KOPT-K1 (cell line): ENCODE measurements around the gene PCK2.

Experiments used
- H3K27ac ChIP-seq: fragments of 200-600 bp; sonication (generic); 2 replicates; pipeline ENCODE4 v1.5.1; 2016; ENCODE audit warnings: antibody characterized with exemption, mild to moderate bottlenecking, low read depth, low read length; ENCODE audit not compliant: poor library complexity, severe bottlenecking
- H3K36me3 ChIP-seq: fragments of 200-600 bp; sonication (generic); 2 replicates; pipeline ENCODE4 v1.5.1; 2017; ENCODE audit warnings: antibody characterized with exemption, mild to moderate bottlenecking, low read length, moderate library complexity; ENCODE audit not compliant: insufficient read depth
- H3K9me3 ChIP-seq: fragments of 200-600 bp; sonication (generic); 2 replicates; pipeline ENCODE4 v1.5.1; 2017; ENCODE audit warnings: antibody characterized with exemption, low read length, mild to moderate bottlenecking; ENCODE audit not compliant: insufficient read depth, poor library complexity, severe bottlenecking

Gene PCK2

DNA sequence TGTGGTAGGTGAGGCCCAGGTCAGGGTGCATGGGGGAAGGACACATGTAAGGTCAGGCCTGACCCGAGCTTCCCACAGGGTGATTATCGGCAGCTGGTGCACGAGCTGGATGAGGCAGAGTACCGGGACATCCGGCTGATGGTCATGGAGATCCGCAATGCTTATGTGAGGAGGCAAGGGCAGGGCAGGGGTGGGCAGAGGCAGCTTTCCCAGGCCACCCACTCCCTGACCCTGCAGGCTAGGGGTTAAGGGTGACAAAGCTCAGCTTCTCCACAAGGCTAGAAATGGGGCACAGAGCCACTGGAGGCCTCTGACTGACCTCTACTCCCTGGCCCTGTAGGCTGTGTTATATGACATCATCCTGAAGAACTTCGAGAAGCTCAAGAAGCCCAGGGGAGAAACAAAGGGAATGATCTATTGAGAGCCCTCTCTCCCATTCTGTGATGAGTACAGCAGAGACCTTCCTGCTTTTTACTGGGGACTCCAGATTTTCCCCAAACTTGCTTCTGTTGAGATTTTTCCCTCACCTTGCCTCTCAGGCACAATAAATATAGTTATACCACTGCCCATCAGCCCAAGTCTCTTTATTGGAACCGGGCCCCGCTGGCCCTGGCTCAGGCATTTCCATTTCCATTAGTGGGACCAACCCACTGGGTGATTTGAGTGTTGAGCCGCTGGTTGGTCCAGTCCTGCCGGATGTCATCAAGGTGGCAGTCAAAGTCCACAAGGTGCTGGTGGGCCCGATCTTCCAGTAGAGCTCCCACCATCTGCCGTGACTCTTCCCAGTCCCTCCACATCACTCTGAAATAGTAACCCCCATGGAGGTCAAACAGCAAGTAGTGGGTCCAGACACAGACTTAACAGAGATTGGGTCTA lies 44.5 kb downstream of the PCK2 start:
- no peak overlapping the region for H3K27ac ChIP-seq
- peaks cover 41% of the 10 kb centered on the region for H3K36me3 ChIP-seq
- no peaks in the 10 kb centered on the region for H3K9me3 ChIP-seq

GRCh38 chr14:24139272-24139934 lies 45.3 kb downstream of the PCK2 start:
- Histone ChIP-seq H3K9me3 (no peaks in the 10 kb centered on the region), H3K36me3 (peaks cover 49% of the 10 kb centered on the region), H3K27ac (no peak overlapping the region)

GRCh38 chr14:24141097-24141880 lies 47.2 kb downstream of the PCK2 start, which contains the start of gene EMC9:
EMC9 (minus strand) TSS chr14:24141591; CDS start chr14:24141304, 287 bp downstream.
- H3K27ac ChIP-seq = peak within 1 kb of the TSS; percentile 95
- H3K36me3 ChIP-seq = peaks cover 55% of the 10 kb centered on the region
- H3K9me3 ChIP-seq = no peaks in the 10 kb centered on the region

- no peak overlapping the region for H3K27ac ChIP-seq
- peaks cover 42% of the 10 kb centered on the region for H3K36me3 ChIP-seq
- no peaks in the 10 kb centered on the region for H3K9me3 ChIP-seq
Measured at GRCh38 chr14:24143511-24143910, 49.4 kb downstream of the PCK2 start.

- Histone ChIP-seq H3K9me3 (no peaks in the 10 kb centered on the region), H3K27ac (no peak overlapping the region), H3K36me3 (peaks cover 42% of the 10 kb centered on the region)
Measured at GRCh38 chr14:24144451-24144850, 50.3 kb downstream of the PCK2 start.

DNA sequence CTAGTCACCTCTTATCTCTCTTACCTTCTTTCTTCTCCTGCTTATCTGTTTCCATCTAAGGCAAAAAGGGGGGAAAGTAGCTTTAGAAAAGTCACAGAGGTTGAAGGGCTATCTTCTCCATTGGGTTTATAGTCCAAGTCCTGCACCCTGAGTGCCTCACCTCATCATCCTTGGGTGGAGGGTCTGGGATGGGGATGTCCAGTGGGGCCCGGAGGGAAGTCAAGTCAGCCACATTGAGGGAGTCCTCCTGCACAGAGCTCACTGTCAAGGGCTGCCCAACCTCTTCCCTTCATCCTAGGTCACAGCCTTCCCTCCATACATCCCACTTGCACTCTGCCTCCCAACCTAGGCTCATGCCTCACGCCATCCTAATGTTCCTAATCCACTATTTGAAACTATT lies 51.1 kb downstream of the PCK2 start:
- Histone ChIP-seq H3K9me3 (no peaks in the 10 kb centered on the region), H3K36me3 (peaks cover 46% of the 10 kb centered on the region), H3K27ac (peak overlapping the region; percentile 96)

DNA sequence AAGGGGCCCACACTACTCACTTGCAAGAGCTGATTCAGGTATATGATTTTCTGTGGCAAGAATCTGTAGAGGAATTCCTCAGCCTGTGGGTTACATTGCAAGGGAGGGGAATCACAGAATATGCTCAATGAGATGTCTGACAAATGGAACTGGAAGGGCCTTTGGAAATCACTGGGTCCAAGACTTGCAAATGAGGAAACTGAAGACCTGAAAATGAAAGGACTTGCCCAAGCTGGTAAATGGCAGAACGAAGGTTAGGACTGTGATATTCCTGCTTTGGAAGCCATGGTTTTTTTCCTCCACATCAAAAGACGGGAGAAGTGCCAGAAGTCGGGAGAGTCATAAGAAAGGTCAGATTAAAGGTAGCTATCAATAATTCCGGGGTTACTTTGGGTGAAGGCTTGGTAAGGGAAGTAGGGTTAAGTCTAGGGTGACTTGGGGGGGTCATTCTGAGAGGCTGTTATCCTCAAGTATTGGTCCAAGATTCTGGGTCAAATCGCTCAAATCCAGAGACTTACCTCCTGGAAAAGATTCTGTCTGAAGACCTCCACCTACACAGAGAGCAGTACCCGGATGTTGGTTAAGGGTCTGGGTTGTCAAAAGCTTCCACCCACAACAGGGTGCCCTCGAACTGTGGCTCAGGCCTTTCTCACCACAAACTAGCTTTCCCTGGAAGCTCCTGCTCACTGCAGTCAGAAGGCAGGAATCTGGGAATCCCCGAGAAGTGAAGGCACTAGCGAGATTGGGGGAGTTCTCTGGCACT lies 51.8 kb downstream of the PCK2 start:
- peaks cover 53% of the 10 kb centered on the region for H3K36me3 ChIP-seq
- H3K27ac ChIP-seq = peak overlapping the region; percentile 96
- H3K9me3 ChIP-seq = no peaks in the 10 kb centered on the region

GRCh38 chr14:24146453-24146977 lies 52.4 kb downstream of the PCK2 start, which contains the start of gene PSME2:
PSME2 (minus strand) TSS chr14:24146610; CDS start chr14:24146581, 29 bp downstream.
- peak within 1 kb of the TSS; percentile 96 for H3K27ac ChIP-seq
- no peaks in the 10 kb centered on the region for H3K9me3 ChIP-seq
- peaks cover 59% of the 10 kb centered on the region for H3K36me3 ChIP-seq

GRCh38 chr14:24146978-24147760 lies 53.1 kb downstream of the PCK2 start, which contains the start of gene RNF31:
RNF31 (plus strand) TSS chr14:24147498; CDS start chr14:24147699, 201 bp downstream.
- peaks cover 65% of the 10 kb centered on the region for H3K36me3 ChIP-seq
- H3K9me3 ChIP-seq = no peaks in the 10 kb centered on the region
- H3K27ac ChIP-seq = peak within 1 kb of the TSS; percentile 96

- H3K9me3 ChIP-seq = no peaks in the 10 kb centered on the region
- peak overlapping the region; percentile 96 for H3K27ac ChIP-seq
- peaks cover 67% of the 10 kb centered on the region for H3K36me3 ChIP-seq
Measured at GRCh38 chr14:24147761-24148428, 53.8 kb downstream of the PCK2 start.

- no peaks in the 10 kb centered on the region for H3K9me3 ChIP-seq
- H3K27ac ChIP-seq = no peak overlapping the region
- H3K36me3 ChIP-seq = peaks cover 57% of the 10 kb centered on the region
Measured at GRCh38 chr14:24149302-24149969, 55.3 kb downstream of the PCK2 start.

DNA sequence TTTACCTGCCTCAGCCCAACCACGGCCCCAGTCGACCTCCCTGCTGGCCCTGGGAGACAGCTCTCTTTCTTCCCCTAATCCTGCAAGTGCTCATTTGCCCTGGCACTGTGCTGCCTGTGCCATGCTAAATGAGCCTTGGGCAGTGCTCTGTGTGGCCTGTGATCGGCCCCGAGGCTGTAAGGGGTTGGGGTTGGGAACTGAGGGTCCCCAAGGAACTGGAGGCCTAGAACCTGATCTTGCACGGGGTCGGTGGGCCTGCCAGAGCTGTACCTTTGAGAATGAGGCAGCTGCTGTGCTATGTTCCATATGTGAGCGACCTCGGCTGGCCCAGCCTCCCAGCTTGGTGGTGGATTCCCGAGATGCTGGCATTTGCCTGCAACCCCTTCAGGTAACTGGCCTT lies 56.0 kb downstream of the PCK2 start:
- Histone ChIP-seq H3K36me3 (peaks cover 57% of the 10 kb centered on the region), H3K27ac (no peak overlapping the region), H3K9me3 (no peaks in the 10 kb centered on the region)

- no peaks in the 10 kb centered on the region for H3K9me3 ChIP-seq
- H3K36me3 ChIP-seq = peaks cover 63% of the 10 kb centered on the region
- H3K27ac ChIP-seq = no peak overlapping the region
Measured at GRCh38 chr14:24150567-24150966, 56.5 kb downstream of the PCK2 start.
